Right lobe of liver (tissue), 4 donors: ENCODE measurements around the gene TACR1.

Source experiments
- POLR2A ChIP-seq: fragments of 450-650 bp; IDR thresholded peaks from one replicate; pipeline ENCODE4 v1.6.1; 2017; ENCODE audit warnings: antibody characterized with exemption, mild to moderate bottlenecking
- TF ChIP-seq, protein P1 (sequence below), 4 donors: fragments of 200-600 bp in 3 of 4; fragments of 450-650 bp in 1 of 4; IDR thresholded peaks; one replicate each; pipeline versions ENCODE4 v1.5.1 to v1.8.0; 2016 to 2022; ENCODE audit warnings: antibody characterized with exemption in 4 of 4, mild to moderate bottlenecking in 2 of 4
- donor health status: DM: no; HTN: no; CAD: no.
- donor health status: DM: no; HTN: no; CAD: no.
- donor health status: DM: no; HTN: yes; CAD: no.

DNA sequence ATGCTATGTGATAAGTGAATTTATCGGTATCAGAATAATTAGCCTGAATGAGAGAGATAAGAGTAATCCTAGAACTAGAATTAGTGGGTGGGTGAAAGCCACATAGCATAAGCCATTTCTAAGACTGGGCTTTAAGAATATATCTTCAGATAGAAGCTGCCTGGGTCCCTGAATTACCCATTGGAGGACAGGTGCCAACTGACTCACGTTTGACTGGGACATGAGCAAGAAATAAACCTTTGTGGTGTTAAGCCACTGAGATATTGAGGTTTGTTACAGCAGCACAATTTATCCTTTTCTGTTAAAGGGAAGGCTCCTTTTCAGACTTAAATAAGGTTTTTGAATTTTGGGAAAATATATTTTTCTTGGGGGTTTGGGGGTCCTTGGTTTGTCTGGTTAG lies 145.0 kb downstream of the TACR1 start:
- no peak for TF ChIP-seq POLR2A
- TF ChIP-seq, protein P1, sequence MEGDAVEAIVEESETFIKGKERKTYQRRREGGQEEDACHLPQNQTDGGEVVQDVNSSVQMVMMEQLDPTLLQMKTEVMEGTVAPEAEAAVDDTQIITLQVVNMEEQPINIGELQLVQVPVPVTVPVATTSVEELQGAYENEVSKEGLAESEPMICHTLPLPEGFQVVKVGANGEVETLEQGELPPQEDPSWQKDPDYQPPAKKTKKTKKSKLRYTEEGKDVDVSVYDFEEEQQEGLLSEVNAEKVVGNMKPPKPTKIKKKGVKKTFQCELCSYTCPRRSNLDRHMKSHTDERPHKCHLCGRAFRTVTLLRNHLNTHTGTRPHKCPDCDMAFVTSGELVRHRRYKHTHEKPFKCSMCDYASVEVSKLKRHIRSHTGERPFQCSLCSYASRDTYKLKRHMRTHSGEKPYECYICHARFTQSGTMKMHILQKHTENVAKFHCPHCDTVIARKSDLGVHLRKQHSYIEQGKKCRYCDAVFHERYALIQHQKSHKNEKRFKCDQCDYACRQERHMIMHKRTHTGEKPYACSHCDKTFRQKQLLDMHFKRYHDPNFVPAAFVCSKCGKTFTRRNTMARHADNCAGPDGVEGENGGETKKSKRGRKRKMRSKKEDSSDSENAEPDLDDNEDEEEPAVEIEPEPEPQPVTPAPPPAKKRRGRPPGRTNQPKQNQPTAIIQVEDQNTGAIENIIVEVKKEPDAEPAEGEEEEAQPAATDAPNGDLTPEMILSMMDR (IDR thresholded peaks at IDR 0.05): no peak
